RWPE2 (cell line): ENCODE measurements around the gene CD82.

Experiments
- ATAC-seq: fragments of 200-7000 bp; cut with Tn5 transposase; 3 replicates; pipeline ENCODE4 v1.9.1; 2021; ENCODE audit warnings: low read depth
- DNase-seq: peaks from one replicate; pipeline ENCODE4 v3.0.0-alpha.2; 2020; ENCODE audit warnings: low spot score
- H3K27ac ChIP-seq: fragments of 450-650 bp; 2 replicates; pipeline ENCODE4 v1.5.1; 2017; ENCODE audit warnings: mild to moderate bottlenecking; ENCODE audit not compliant: poor library complexity, severe bottlenecking
- H3K27me3 ChIP-seq: fragments of 250-450 bp; sonication (Bioruptor Pico); 2 replicates; pipeline ENCODE4 v1.5.1; 2021; ENCODE audit warnings: mild to moderate bottlenecking, moderate library complexity; ENCODE audit not compliant: insufficient read depth, poor library complexity, severe bottlenecking
- H3K36me3 ChIP-seq: fragments of 250-450 bp; sonication (Bioruptor Pico); 2 replicates; pipeline ENCODE4 v1.5.1; 2020; ENCODE audit warnings: low read depth, mild to moderate bottlenecking, moderate library complexity
- H3K4me1 ChIP-seq: fragments of 250-450 bp; sonication (Bioruptor Pico); 2 replicates; pipeline ENCODE4 v1.5.1; 2021; ENCODE audit warnings: mild to moderate bottlenecking, moderate library complexity; ENCODE audit not compliant: insufficient read depth, poor library complexity, severe bottlenecking
- H3K4me3 ChIP-seq: fragments of 250-450 bp; sonication (Bioruptor Pico); 2 replicates; pipeline ENCODE4 v1.5.1; 2021; ENCODE audit warnings: mild to moderate bottlenecking, moderate library complexity; ENCODE audit not compliant: severe bottlenecking
- H3K9me3 ChIP-seq: fragments of 250-450 bp; sonication (Bioruptor Pico); 2 replicates; pipeline ENCODE4 v1.5.1; 2021; ENCODE audit warnings: mild to moderate bottlenecking, moderate library complexity; ENCODE audit not compliant: severe bottlenecking
- CTCF ChIP-seq: fragments of 450-650 bp; IDR thresholded peaks from one replicate; pipeline ENCODE4 v1.5.1; 2017; ENCODE audit warnings: mild to moderate bottlenecking, moderate library complexity; ENCODE audit not compliant: poor library complexity, severe bottlenecking

CD82 gene

GRCh38 chr11:44623341-44623730 is 57.9 kb downstream of the CD82 start:
- no peaks in the 10 kb centered on the region for H3K27me3 ChIP-seq
- no peaks in the 10 kb centered on the region for H3K4me1 ChIP-seq
- H3K9me3 ChIP-seq = no peaks in the 10 kb centered on the region
- H3K4me3 ChIP-seq = no peak overlapping the region
- DNase-seq (no peak), ATAC-seq (no peak)
- peaks cover 4% of the 10 kb centered on the region; the same call in 1 of the 2 replicates for H3K36me3 ChIP-seq
- no peak for TF ChIP-seq CTCF
- no peak overlapping the region for H3K27ac ChIP-seq

GRCh38 chr11:44623731-44624491 is 58.4 kb downstream of the CD82 start:
- DNase-seq (no peak), ATAC-seq (no peak)
- TF ChIP-seq CTCF = no peak
- Histone ChIP-seq H3K27ac (no peak overlapping the region), H3K36me3 (peaks cover 4% of the 10 kb centered on the region; the same call in 1 of the 2 replicates), H3K4me1 (no peaks in the 10 kb centered on the region), H3K9me3 (no peaks in the 10 kb centered on the region), H3K4me3 (no peak overlapping the region), H3K27me3 (no peaks in the 10 kb centered on the region)

- ATAC-seq (no peak), DNase-seq (no peak)
- H3K27ac ChIP-seq = no peak overlapping the region
- no peaks in the 10 kb centered on the region for H3K4me1 ChIP-seq
- H3K9me3 ChIP-seq = no peaks in the 10 kb centered on the region
- no peaks in the 10 kb centered on the region for H3K27me3 ChIP-seq
- TF ChIP-seq CTCF = no peak
- no peak overlapping the region for H3K4me3 ChIP-seq
- peaks cover 4% of the 10 kb centered on the region; the same call in 1 of the 2 replicates for H3K36me3 ChIP-seq
Measured at GRCh38 chr11:44624761-44625221, 59.3 kb downstream of the CD82 start.

- no peak overlapping the region for H3K4me3 ChIP-seq
- H3K36me3 ChIP-seq = peaks cover under 1% of the 10 kb centered on the region; the same call in 1 of the 2 replicates
- ATAC-seq (no peak), DNase-seq (no peak)
- H3K4me1 ChIP-seq = no peaks in the 10 kb centered on the region
- no peak for TF ChIP-seq CTCF
- H3K9me3 ChIP-seq = no peaks in the 10 kb centered on the region
- H3K27ac ChIP-seq = no peak overlapping the region
- no peaks in the 10 kb centered on the region for H3K27me3 ChIP-seq
Measured at GRCh38 chr11:44625759-44626523, 60.5 kb downstream of the CD82 start.
